Colonic mucosa (tissue), 4 donors: ENCODE measurements around the gene CUL9. TPM values are rescaled to one million over a fixed set of nuclear protein-coding genes. Genes with fewer than 3 reads are reported as not detected.

Experiments used
- DNase-seq: peaks from one replicate; pipeline ENCODE4 v3.0.0-alpha.2; 2020
- H3K27ac ChIP-seq: fragments of 200-600 bp; one replicate; pipeline ENCODE4 v1.8.0; 2021
- H3K27me3 ChIP-seq: fragments of 200-600 bp; one replicate; pipeline ENCODE4 v1.8.0; 2021
- H3K36me3 ChIP-seq: fragments of 200-600 bp; one replicate; pipeline ENCODE4 v1.8.0; 2021
- H3K4me1 ChIP-seq: fragments of 200-600 bp; one replicate; pipeline ENCODE4 v1.8.0; 2021; ENCODE audit warnings: mild to moderate bottlenecking
- H3K4me3 ChIP-seq: fragments of 200-600 bp; one replicate; pipeline ENCODE4 v1.8.0; 2021
- H3K9ac ChIP-seq, 2 donors: one replicate each; pipeline ENCODE4 v1.7.0; 2013; ENCODE audit warnings: control low read depth in 2 of 2, low read depth in 2 of 2, low read length in 2 of 2
- H3K9me3 ChIP-seq: fragments of 200-600 bp; one replicate; pipeline ENCODE4 v1.8.0; 2021
- CTCF ChIP-seq: fragments of 200-600 bp; IDR thresholded peaks from one replicate; pipeline ENCODE4 v1.8.0; 2022; ENCODE audit warnings: antibody characterized with exemption, mild to moderate bottlenecking
- intact Hi-C: fragments of 100-400 bp; cut with DNase I; formaldehyde crosslinking; loops from one replicate; pipeline ENCODE4 v1.14.1; 2022
- total RNA-seq, 2 donors: library from RNA; stranded (reverse); fragmentation: NEBNext Ultra II Directional in 1 of 2; extraction: Animal tissue kit (Norgen Biotek cat#: 25700) in 1 of 2; gene quantifications; one replicate each; pipeline ENCODE4 v1.2.1, GENCODE V29; 2021
- donor health status: healthy.
- donor health status: DM: no; HTN: no; CAD: no.
- donor health status: DM: no; HTN: no; CAD: no.

CUL9 gene
- total RNA-seq, 2 donors from 2014 or later, result 23.4 to 36.9 TPM

DNA sequence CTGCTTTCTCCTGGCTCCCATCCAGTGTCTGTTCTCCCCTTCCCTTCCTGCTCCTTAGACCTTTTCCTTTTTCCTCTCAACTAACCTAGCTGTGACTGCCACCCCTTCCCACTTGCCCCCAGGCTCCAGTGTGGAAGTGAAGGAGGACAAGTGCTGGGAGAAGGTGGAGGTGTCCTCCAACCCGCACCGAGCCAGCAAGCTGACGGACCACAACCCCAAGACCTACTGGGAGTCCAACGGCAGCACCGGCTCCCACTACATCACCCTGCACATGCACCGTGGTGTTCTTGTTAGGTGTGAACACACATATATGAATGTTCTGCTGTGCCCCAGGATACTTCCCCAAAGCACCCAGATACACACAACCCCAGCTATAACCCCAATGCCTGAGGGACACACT lies 18.5 kb downstream of the CUL9 start:
- intact Hi-C loops, result no loop called here
- TF ChIP-seq CTCF, result no peak
- Histone ChIP-seq H3K9me3 (no peaks in the 10 kb centered on the region), H3K36me3 (no peaks in the 10 kb centered on the region), H3K27ac (no peak overlapping the region), H3K4me1 (no peaks in the 10 kb centered on the region), H3K4me3 (no peak overlapping the region), H3K9ac (no peak overlapping the region), H3K27me3 (no peaks in the 10 kb centered on the region)
- no peak for DNase-seq

- Histone ChIP-seq H3K27me3 (no peaks in the 10 kb centered on the region), H3K4me3 (no peak overlapping the region), H3K4me1 (no peaks in the 10 kb centered on the region), H3K36me3 (no peaks in the 10 kb centered on the region), H3K27ac (no peak overlapping the region), H3K9ac (no peak overlapping the region), H3K9me3 (no peaks in the 10 kb centered on the region)
- DNase-seq, result no peak
- intact Hi-C loops, result no loop called here
- no peak for TF ChIP-seq CTCF
Measured at GRCh38 chr6:43202451-43202850, 20.5 kb downstream of the CUL9 start.

- TF ChIP-seq CTCF, result no peak
- Histone ChIP-seq H3K4me3 (no peak overlapping the region), H3K4me1 (no peaks in the 10 kb centered on the region), H3K9me3 (no peaks in the 10 kb centered on the region), H3K9ac (no peak overlapping the region), H3K36me3 (no peaks in the 10 kb centered on the region), H3K27ac (no peak overlapping the region), H3K27me3 (no peaks in the 10 kb centered on the region)
- no peak for DNase-seq
- intact Hi-C loops, result no loop called here
Measured at GRCh38 chr6:43203029-43203717, 21.2 kb downstream of the CUL9 start.

DNA sequence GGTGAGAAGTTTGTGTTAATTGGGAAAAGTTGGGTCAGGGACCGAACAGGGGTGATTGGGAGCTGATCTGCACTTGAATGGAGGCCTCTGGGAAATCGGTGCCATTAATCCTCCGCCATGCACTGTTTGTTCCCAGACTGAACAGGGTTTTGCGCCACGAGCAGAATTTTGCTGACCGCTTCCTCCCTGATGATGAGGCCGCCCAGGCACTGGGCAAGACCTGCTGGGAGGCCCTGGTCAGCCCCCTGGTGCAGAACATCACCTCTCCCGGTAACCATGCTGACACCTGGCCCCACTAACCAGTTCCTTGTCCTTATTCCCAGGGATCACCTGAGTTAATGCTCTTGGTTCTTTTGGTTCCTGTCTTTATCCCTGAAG lies 21.7 kb downstream of the CUL9 start:
- Histone ChIP-seq H3K27me3 (no peaks in the 10 kb centered on the region), H3K9ac (no peak overlapping the region), H3K36me3 (no peaks in the 10 kb centered on the region), H3K4me3 (no peak overlapping the region), H3K27ac (no peak overlapping the region), H3K9me3 (no peaks in the 10 kb centered on the region), H3K4me1 (no peaks in the 10 kb centered on the region)
- no peak for DNase-seq
- no peak for TF ChIP-seq CTCF
- intact Hi-C loops, result no loop called here

DNA sequence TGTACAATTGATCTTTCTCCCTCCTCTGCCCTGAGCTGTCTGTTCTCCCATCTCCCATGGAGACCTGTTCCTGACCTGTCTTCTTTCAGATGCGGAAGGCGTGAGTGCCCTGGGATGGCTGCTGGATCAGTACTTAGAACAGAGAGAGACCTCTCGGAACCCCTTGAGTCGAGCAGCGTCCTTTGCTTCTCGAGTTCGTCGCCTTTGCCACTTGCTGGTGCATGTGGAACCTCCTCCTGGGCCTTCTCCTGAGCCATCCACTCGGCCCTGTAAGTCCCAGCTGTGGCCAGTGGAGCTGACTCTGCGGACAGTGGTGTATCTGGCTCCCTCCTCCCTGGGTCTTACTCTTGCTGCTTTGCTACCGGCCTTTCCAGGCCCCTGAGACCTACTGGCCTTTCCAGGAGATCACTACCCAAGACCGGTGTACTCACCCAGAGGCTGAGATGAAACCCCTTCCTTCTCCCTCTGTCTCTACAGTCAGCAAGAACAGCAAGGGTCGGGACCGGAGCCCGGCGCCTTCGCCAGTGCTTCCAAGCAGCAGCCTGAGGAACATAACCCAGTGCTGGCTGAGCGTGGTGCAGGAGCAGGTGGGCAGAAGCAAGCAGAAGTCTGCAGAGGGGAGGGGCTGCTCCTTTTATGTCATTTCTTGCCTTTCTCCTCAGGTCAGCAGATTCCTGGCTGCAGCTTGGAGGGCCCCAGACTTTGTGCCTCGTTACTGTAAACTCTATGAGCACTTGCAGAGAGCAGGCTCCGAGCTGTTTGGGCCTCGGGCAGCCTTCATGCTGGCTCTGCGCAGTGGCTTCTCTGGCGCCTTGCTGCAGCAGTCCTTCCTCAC lies 22.5 kb downstream of the CUL9 start:
- Histone ChIP-seq H3K9ac (no peak overlapping the region), H3K9me3 (no peaks in the 10 kb centered on the region), H3K4me3 (no peak overlapping the region), H3K27ac (no peak overlapping the region), H3K36me3 (no peaks in the 10 kb centered on the region), H3K4me1 (no peaks in the 10 kb centered on the region), H3K27me3 (no peaks in the 10 kb centered on the region)
- intact Hi-C loops, result no loop called here
- no peak for DNase-seq
- TF ChIP-seq CTCF, result no peak
